Panc1 (cell line): ENCODE data around the gene OR5B21.

Experiments used
- POLR2AphosphoS5 ChIP-seq: IDR thresholded peaks from 2 replicates; pipeline ENCODE4 v1.6.1; 2012; ENCODE audit warnings: mild to moderate bottlenecking, low read depth, low read length, moderate library complexity
- SIN3A ChIP-seq: IDR thresholded peaks from 2 replicates; pipeline ENCODE4 v1.6.1; 2012; ENCODE audit warnings: low read depth, mild to moderate bottlenecking, low read length, moderate library complexity, borderline replicate concordance; ENCODE audit not compliant: insufficient read depth
- TCF7L2 ChIP-seq: IDR thresholded peaks from 2 replicates; pipeline ENCODE4 v1.6.1; 2011; ENCODE audit warnings: mild to moderate bottlenecking, low read depth, low read length, inconsistent platforms
- TF ChIP-seq, protein P1 (sequence below): fragments of 450-650 bp; IDR thresholded peaks from 2 replicates; pipeline ENCODE4 v1.5.1; 2017; ENCODE audit warnings: mild to moderate bottlenecking
- TF ChIP-seq, protein P2 (sequence below), 2 experiments: IDR thresholded peaks; 2 replicates each; pipeline ENCODE4 v1.6.1; 2011 to 2012; ENCODE audit warnings: low read depth in 2 of 2, control low read depth in 1 of 2, low read length in 1 of 2, mild to moderate bottlenecking in 1 of 2, moderate library complexity in 1 of 2; ENCODE audit not compliant: insufficient read depth in 1 of 2

DNA sequence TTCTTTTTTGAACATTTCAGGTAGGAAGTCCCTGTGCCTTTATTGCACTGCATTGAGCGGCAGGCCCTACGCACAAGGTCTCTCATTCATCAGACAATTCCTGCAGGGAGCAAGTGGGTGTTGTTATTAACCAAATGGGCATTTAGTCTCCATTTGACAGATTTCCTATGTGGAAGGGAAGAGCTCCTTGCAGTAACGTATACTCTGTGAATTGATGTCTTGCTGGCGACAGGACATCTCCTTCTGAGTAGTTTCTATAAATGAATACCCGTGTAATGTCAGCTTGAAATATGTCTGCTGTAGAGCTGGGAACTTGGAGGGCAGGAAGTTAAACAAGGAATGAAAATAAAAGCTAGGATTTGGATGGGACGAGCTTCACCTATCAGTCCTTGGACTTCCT is 3.7 kb downstream of the OR5B21 start:
- TF ChIP-seq, protein P1, sequence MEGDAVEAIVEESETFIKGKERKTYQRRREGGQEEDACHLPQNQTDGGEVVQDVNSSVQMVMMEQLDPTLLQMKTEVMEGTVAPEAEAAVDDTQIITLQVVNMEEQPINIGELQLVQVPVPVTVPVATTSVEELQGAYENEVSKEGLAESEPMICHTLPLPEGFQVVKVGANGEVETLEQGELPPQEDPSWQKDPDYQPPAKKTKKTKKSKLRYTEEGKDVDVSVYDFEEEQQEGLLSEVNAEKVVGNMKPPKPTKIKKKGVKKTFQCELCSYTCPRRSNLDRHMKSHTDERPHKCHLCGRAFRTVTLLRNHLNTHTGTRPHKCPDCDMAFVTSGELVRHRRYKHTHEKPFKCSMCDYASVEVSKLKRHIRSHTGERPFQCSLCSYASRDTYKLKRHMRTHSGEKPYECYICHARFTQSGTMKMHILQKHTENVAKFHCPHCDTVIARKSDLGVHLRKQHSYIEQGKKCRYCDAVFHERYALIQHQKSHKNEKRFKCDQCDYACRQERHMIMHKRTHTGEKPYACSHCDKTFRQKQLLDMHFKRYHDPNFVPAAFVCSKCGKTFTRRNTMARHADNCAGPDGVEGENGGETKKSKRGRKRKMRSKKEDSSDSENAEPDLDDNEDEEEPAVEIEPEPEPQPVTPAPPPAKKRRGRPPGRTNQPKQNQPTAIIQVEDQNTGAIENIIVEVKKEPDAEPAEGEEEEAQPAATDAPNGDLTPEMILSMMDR, result no peak
- TF ChIP-seq, protein P2, sequence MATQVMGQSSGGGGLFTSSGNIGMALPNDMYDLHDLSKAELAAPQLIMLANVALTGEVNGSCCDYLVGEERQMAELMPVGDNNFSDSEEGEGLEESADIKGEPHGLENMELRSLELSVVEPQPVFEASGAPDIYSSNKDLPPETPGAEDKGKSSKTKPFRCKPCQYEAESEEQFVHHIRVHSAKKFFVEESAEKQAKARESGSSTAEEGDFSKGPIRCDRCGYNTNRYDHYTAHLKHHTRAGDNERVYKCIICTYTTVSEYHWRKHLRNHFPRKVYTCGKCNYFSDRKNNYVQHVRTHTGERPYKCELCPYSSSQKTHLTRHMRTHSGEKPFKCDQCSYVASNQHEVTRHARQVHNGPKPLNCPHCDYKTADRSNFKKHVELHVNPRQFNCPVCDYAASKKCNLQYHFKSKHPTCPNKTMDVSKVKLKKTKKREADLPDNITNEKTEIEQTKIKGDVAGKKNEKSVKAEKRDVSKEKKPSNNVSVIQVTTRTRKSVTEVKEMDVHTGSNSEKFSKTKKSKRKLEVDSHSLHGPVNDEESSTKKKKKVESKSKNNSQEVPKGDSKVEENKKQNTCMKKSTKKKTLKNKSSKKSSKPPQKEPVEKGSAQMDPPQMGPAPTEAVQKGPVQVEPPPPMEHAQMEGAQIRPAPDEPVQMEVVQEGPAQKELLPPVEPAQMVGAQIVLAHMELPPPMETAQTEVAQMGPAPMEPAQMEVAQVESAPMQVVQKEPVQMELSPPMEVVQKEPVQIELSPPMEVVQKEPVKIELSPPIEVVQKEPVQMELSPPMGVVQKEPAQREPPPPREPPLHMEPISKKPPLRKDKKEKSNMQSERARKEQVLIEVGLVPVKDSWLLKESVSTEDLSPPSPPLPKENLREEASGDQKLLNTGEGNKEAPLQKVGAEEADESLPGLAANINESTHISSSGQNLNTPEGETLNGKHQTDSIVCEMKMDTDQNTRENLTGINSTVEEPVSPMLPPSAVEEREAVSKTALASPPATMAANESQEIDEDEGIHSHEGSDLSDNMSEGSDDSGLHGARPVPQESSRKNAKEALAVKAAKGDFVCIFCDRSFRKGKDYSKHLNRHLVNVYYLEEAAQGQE (IDR thresholded peaks at IDR 0.05; ENCODE audit: insufficient read depth in 1 of 2, low read depth in 2 of 2, low read length in 1 of 2), result no peak
- no peak for TF ChIP-seq POLR2AphosphoS5
- no peak for TF ChIP-seq TCF7L2
- TF ChIP-seq SIN3A, result no peak
